A673 (cell line): ENCODE results near the gene PTPMT1. TPM values are rescaled to one million over a fixed set of nuclear protein-coding genes. Genes with fewer than 3 reads are reported as not detected.

Experiments used
- BruUV-seq: library from RNA; stranded (reverse); fragments of 400-500 nt; replicated peaks from 2 replicates; lab custom pipeline; 2021; lab: Mats Ljungman, UMichigan
- CTCF ChIA-PET: fragments of 300-600 bp; sonication (Branson Sonifier 250); formaldehyde crosslinking; loops from one replicate; lab custom pipeline; 2022; ENCODE audit warnings: antibody characterized with exemption; lab: Charles Lee
- POLR2A ChIA-PET: fragments of 300-600 bp; sonication (Branson Sonifier 250); formaldehyde crosslinking; loops from one replicate; lab custom pipeline; 2022; ENCODE audit warnings: antibody characterized with exemption; ENCODE audit not compliant: low non-redundant PET; lab: Charles Lee
- DNase-seq: peaks from one replicate; pipeline ENCODE4 v3.0.0-alpha.2; 2015; ENCODE audit warnings: low spot score
- H3K27ac ChIP-seq: fragments of 200-600 bp; sonication (generic); 2 replicates; pipeline ENCODE4 v1.5.1; 2016; ENCODE audit warnings: mixed run types, low read depth, mild to moderate bottlenecking, mixed read lengths, antibody characterized with exemption, low read length; ENCODE audit not compliant: poor library complexity, severe bottlenecking
- H3K27me3 ChIP-seq: fragments of 200-600 bp; sonication (generic); replicated peaks from 2 replicates; pipeline ENCODE4 v1.6.1; 2017; ENCODE audit warnings: mixed run types, low read depth, mild to moderate bottlenecking, mixed read lengths, antibody characterized with exemption, low read length; ENCODE audit not compliant: insufficient read depth, poor library complexity
- H3K36me3 ChIP-seq: fragments of 200-600 bp; sonication (generic); 2 replicates; pipeline ENCODE4 v1.6.1; 2016; ENCODE audit warnings: mixed run types, mild to moderate bottlenecking, mixed read lengths, antibody characterized with exemption, low read length; ENCODE audit not compliant: insufficient read depth, poor library complexity, severe bottlenecking
- H3K4me1 ChIP-seq: fragments of 200-600 bp; sonication (generic); 2 replicates; pipeline ENCODE4 v1.6.1; 2017; ENCODE audit warnings: mixed run types, mild to moderate bottlenecking, mixed read lengths, antibody characterized with exemption, low read length; ENCODE audit not compliant: insufficient read depth, poor library complexity, severe bottlenecking
- H3K4me3 ChIP-seq: fragments of 200-600 bp; sonication (generic); 2 replicates; pipeline ENCODE4 v1.5.1; 2016; ENCODE audit warnings: low read depth, mixed run types, mild to moderate bottlenecking, mixed read lengths, low read length; ENCODE audit not compliant: poor library complexity, severe bottlenecking
- H3K9me3 ChIP-seq: fragments of 200-600 bp; sonication (generic); 2 replicates; pipeline ENCODE4 v1.6.1; 2016; ENCODE audit warnings: mixed run types, low read depth, mild to moderate bottlenecking, mixed read lengths, antibody characterized with exemption, low read length; ENCODE audit not compliant: poor library complexity, severe bottlenecking
- EZH2 ChIP-seq: fragments of 200-600 bp; sonication (generic); IDR thresholded peaks from 2 replicates; pipeline ENCODE4 v1.6.1; 2017; ENCODE audit warnings: borderline replicate concordance, low read depth, mild to moderate bottlenecking, mixed read lengths, antibody characterized with exemption, low read length; ENCODE audit not compliant: poor library complexity, severe bottlenecking
- intact Hi-C: fragments of 100-400 bp; cut with micrococcal nuclease; formaldehyde crosslinking; loops from one replicate; pipeline ENCODE4 v1.10.0; 2022; ENCODE audit not compliant: unreplicated experiment
- total RNA-seq: library from RNA; stranded (reverse); gene quantifications from 2 replicates; pipeline ENCODE4 v1.2.3, GENCODE V29; 2021
- TF ChIP-seq, protein P1 (sequence below): fragments of 300-800, 200-600 bp; sonication (generic); conservative IDR thresholded peaks from 2 replicates; pipeline ENCODE4 v1.5.1; 2017; ENCODE audit warnings: low read depth, mild to moderate bottlenecking, antibody characterized with exemption, low read length, moderate library complexity, mixed read lengths

PTPMT1 gene
- total RNA-seq, 1 experiment from 2014 or later: 68.1 TPM

DNA sequence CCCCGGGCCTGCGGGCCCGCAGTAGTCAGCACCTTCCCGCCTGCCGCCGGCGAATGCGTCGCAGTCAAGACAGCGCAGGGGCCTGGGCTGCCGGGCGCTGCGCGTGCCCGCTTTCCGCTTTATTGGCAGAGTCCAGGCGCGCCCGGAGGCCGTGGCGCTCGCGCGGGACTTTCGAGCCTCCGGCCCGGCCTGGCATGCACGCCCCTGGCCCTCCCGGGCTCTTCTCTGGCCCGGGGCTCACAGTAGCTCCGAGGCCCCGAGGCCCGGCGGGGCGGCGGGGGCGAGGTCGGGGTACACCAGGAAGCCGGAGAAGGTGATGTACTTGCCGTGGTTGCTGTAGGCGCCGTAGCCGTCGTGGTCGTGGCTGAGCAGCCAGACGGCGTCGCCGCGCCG is 24.2 kb downstream of the PTPMT1 start:
- peaks cover 5% of the 10 kb centered on the region for H3K36me3 ChIP-seq
- H3K27me3 ChIP-seq: peaks cover 22% of the 10 kb centered on the region
- no peak overlapping the region for H3K4me3 ChIP-seq
- intact Hi-C loops: loop anchor here (10.0 kb wide), 1 partner anchor 55 kb away; the partner anchor contains the start of gene MTCH2
- DNase-seq: no peak
- TF ChIP-seq, protein P1, sequence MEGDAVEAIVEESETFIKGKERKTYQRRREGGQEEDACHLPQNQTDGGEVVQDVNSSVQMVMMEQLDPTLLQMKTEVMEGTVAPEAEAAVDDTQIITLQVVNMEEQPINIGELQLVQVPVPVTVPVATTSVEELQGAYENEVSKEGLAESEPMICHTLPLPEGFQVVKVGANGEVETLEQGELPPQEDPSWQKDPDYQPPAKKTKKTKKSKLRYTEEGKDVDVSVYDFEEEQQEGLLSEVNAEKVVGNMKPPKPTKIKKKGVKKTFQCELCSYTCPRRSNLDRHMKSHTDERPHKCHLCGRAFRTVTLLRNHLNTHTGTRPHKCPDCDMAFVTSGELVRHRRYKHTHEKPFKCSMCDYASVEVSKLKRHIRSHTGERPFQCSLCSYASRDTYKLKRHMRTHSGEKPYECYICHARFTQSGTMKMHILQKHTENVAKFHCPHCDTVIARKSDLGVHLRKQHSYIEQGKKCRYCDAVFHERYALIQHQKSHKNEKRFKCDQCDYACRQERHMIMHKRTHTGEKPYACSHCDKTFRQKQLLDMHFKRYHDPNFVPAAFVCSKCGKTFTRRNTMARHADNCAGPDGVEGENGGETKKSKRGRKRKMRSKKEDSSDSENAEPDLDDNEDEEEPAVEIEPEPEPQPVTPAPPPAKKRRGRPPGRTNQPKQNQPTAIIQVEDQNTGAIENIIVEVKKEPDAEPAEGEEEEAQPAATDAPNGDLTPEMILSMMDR: no peak
- no peak for TF ChIP-seq EZH2
- ChIA-PET POLR2A (interaction anchor here (1.1 kb wide), 1 partner anchor 16 kb away, joined by 3 read pairs; no protein-coding TSS in a partner anchor), CTCF (no interaction called here)
- no peak overlapping the region for H3K27ac ChIP-seq
- H3K4me1 ChIP-seq: no peaks in the 10 kb centered on the region
- no TSS peak for BruUV-seq
- no peaks in the 10 kb centered on the region for H3K9me3 ChIP-seq

DNA sequence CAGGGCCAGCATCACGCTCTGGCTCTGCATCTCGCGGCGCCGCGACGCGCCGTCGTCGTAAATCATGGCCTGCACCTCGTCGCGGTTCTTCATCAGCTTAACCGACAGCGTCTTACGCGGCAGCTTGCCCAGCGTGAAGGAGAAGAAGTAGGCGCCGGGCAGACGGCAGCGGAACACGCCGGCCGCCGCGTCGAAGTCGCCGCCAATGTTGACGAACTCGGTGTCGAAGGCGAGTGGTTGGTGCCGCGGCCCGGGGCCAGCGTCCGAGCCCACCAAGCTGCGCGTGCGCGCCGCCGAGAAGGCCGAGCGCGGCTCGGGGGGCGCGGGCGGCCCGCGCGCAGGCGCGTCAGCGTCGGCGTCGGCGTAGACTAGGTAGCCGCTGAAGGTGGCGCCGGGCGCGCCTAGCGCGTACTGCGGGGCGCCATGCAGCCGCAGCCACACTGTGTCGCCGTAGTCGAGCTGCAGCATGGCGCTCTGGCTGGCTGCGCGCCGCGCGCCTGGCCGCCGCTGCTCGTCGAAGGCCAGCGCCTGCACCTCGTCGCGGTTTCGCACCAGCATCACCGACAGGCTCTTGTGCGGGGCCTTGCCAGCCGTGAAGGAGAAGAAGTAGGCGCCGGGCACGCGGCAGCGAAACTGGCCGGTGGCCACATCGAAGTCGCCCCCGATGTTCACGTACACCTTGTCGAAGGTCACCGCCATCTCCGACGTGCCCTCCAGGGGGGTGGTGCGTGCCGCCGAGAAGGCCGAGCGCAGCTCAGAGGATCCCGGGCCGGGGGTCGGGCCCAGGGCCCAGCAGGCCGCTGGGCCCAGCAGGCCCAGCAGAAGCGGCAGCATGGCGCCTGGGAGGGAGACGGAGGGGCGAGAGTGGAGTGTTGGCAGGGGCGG is 24.8 kb downstream of the PTPMT1 start:
- Histone ChIP-seq H3K4me1 (no peaks in the 10 kb centered on the region), H3K36me3 (peaks cover under 1% of the 10 kb centered on the region), H3K9me3 (no peaks in the 10 kb centered on the region), H3K27ac (no peak overlapping the region), H3K27me3 (peaks cover 28% of the 10 kb centered on the region), H3K4me3 (no peak overlapping the region)
- CTCF ChIA-PET: no interaction called here
- no TSS peak for BruUV-seq
- TF ChIP-seq, protein P1: no peak
- no peak for TF ChIP-seq EZH2
- DNase-seq: no peak
- POLR2A ChIA-PET: interaction anchor here (1.1 kb wide), 1 partner anchor 16 kb away, joined by 3 read pairs; no protein-coding TSS in a partner anchor
- intact Hi-C loops: loop anchor here (10.0 kb wide), 1 partner anchor 55 kb away; the partner anchor contains the start of gene MTCH2

DNA sequence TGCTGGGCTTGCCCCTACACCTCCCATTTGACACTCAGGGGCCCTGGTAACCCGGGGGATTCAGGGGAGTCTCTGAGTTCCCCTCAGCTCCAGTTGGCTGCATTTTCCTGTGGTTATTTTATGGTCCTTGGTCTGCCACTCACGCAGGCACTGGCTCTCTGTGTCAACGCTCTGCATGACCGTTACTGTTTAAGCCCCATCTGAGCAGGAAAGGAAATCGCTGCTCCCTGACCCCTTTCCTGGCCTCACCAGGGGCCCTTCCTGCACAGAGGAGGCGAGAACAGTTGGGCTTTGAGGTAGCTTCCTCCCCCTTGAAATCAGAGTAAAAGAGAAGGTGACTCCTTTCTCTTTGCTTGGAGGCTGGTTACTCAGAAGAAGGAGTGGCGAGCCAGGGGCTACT is 26.4 kb downstream of the PTPMT1 start:
- no peak for DNase-seq
- H3K9me3 ChIP-seq: no peaks in the 10 kb centered on the region
- no peaks in the 10 kb centered on the region for H3K4me1 ChIP-seq
- no peak overlapping the region for H3K4me3 ChIP-seq
- no peak overlapping the region for H3K27ac ChIP-seq
- ChIA-PET POLR2A (no interaction called here), CTCF (interaction anchor here (0.5 to 0.7 kb wide), 4 partner anchors 38 to 137 kb away, joined by 3 to 6 read pairs (median 4); no protein-coding TSS in a partner anchor)
- BruUV-seq: no TSS peak
- H3K36me3 ChIP-seq: no peaks in the 10 kb centered on the region
- intact Hi-C loops: no loop called here
- TF ChIP-seq, protein P1: no peak
- TF ChIP-seq EZH2: no peak
- H3K27me3 ChIP-seq: peaks cover 32% of the 10 kb centered on the region
